IMR-90 (cell line): ENCODE data around the gene ZNF620. TPM values are rescaled to one million over a fixed set of nuclear protein-coding genes. Genes with fewer than 3 reads are reported as not detected.

ENCODE experiments used
- ATAC-seq: fragments of 200-7000 bp; cut with Tn5 transposase; 2 replicates; pipeline ENCODE4 v1.9.1; 2020; ENCODE audit warnings: low read depth, mild to moderate bottlenecking, moderate library complexity
- BruUV-seq: library from RNA; stranded (reverse); fragments of 400-500 nt; replicated peaks from 2 replicates; lab custom pipeline; 2021; lab: Mats Ljungman, UMichigan
- CTCF ChIA-PET: fragments of 300-600 bp; formaldehyde crosslinking; extraction: SDS; loops from one replicate; lab custom pipeline; 2021; ENCODE audit warnings: antibody characterized with exemption; lab: Yijun Ruan, JAX
- POLR2A ChIA-PET: fragments of 300-600 bp; sonication (Branson Sonifier 250); formaldehyde crosslinking; loops from one replicate; lab custom pipeline; 2022; ENCODE audit warnings: antibody characterized with exemption; ENCODE audit not compliant: unreplicated experiment; lab: Charles Lee
- DNase-seq: peaks from one replicate; pipeline ENCODE4 v3.0.0; 2013
- H2AFZ ChIP-seq: replicated peaks from 2 replicates; pipeline ENCODE3; 2013; ENCODE audit warnings: low read length, mild to moderate bottlenecking; ENCODE audit not compliant: poor library complexity
- H2AK5ac ChIP-seq: 2 replicates; pipeline ENCODE4 v1.6.1; 2013; ENCODE audit warnings: low read depth, low read length, inconsistent platforms
- H2AK9ac ChIP-seq: replicated peaks from 2 replicates; pipeline ENCODE3; 2013; ENCODE audit warnings: mild to moderate bottlenecking, low read depth, low read length, moderate library complexity; ENCODE audit not compliant: poor library complexity
- H2BK120ac ChIP-seq: 2 replicates; pipeline ENCODE4 v1.6.1; 2013; ENCODE audit warnings: low read depth, low read length, inconsistent platforms
- H2BK15ac ChIP-seq: 3 replicates; pipeline ENCODE4 v1.6.1; 2013; ENCODE audit warnings: low read depth, low read length, inconsistent platforms
- H2BK20ac ChIP-seq: 2 replicates; pipeline ENCODE4 v1.6.1; 2013; ENCODE audit warnings: low read depth, mild to moderate bottlenecking, inconsistent platforms, low read length, moderate library complexity
- H2BK5ac ChIP-seq: 2 replicates; pipeline ENCODE4 v1.6.1; 2013; ENCODE audit warnings: mild to moderate bottlenecking, low read depth, low read length, inconsistent platforms; ENCODE audit not compliant: poor library complexity, severe bottlenecking
- H3K14ac ChIP-seq: replicated peaks from 2 replicates; pipeline ENCODE4 v1.6.1; 2013; ENCODE audit warnings: low read depth, low read length, inconsistent platforms
- H3K18ac ChIP-seq: 2 replicates; pipeline ENCODE4 v1.6.1; 2013; ENCODE audit warnings: low read depth, low read length, control low read depth
- H3K23ac ChIP-seq: 2 replicates; pipeline ENCODE4 v1.6.1; 2013; ENCODE audit warnings: low read depth, low read length, inconsistent platforms
- H3K27ac ChIP-seq: 2 replicates; pipeline ENCODE4 v1.5.1; 2013; ENCODE audit warnings: mild to moderate bottlenecking, control low read depth, low read length; ENCODE audit not compliant: insufficient read depth
- H3K27me3 ChIP-seq: 2 replicates; pipeline ENCODE4 v1.6.1; 2013; ENCODE audit warnings: low read length; ENCODE audit not compliant: control insufficient read depth, insufficient read depth
- H3K36me3 ChIP-seq: 2 replicates; pipeline ENCODE4 v1.6.1; 2013; ENCODE audit warnings: low read length, mixed read lengths; ENCODE audit not compliant: control insufficient read depth, insufficient read depth
- H3K4ac ChIP-seq: 2 replicates; pipeline ENCODE4 v1.6.1; 2013; ENCODE audit warnings: low read depth, low read length, inconsistent platforms
- H3K4me1 ChIP-seq: 2 replicates; pipeline ENCODE4 v1.6.1; 2013; ENCODE audit warnings: low read length, mixed read lengths; ENCODE audit not compliant: control insufficient read depth, insufficient read depth
- H3K4me2 ChIP-seq: 2 replicates; pipeline ENCODE4 v1.6.1; 2013; ENCODE audit warnings: low read depth, mild to moderate bottlenecking, control low read depth, low read length, moderate library complexity
- H3K4me3 ChIP-seq: 2 replicates; pipeline ENCODE4 v1.5.1; 2013; ENCODE audit warnings: low read depth, mild to moderate bottlenecking, control low read depth, low read length, moderate library complexity; ENCODE audit not compliant: insufficient read depth
- H3K56ac ChIP-seq: 2 replicates; pipeline ENCODE4 v1.6.1; 2013; ENCODE audit warnings: low read length, inconsistent platforms; ENCODE audit not compliant: insufficient read depth; ENCODE audit errors: extremely low read depth
- H3K79me1 ChIP-seq, 2 experiments: 2 replicates each; pipeline ENCODE4 v1.6.1; 2013; ENCODE audit warnings: low read length in 2 of 2, inconsistent platforms in 1 of 2, low read depth in 1 of 2
- H3K9ac ChIP-seq: 2 replicates; pipeline ENCODE4 v1.6.1; 2013; ENCODE audit warnings: low read depth, low read length, control low read depth
- H3K9me1 ChIP-seq: 2 replicates; pipeline ENCODE4 v1.6.1; 2013; ENCODE audit warnings: low read length, inconsistent platforms; ENCODE audit not compliant: insufficient read depth
- H3K9me3 ChIP-seq: 2 replicates; pipeline ENCODE4 v1.6.1; 2013; ENCODE audit warnings: low read length; ENCODE audit not compliant: control insufficient read depth, insufficient read depth
- H4K20me1 ChIP-seq: 2 replicates; pipeline ENCODE4 v1.6.1; 2013; ENCODE audit warnings: low read length, inconsistent platforms; ENCODE audit not compliant: insufficient read depth
- H4K5ac ChIP-seq: 2 replicates; pipeline ENCODE4 v1.6.1; 2013; ENCODE audit warnings: mild to moderate bottlenecking, low read depth, low read length, control low read depth
- H4K8ac ChIP-seq, 2 experiments: 2 replicates each; pipeline ENCODE4 v1.6.1; 2013; ENCODE audit warnings: low read depth in 2 of 2, low read length in 2 of 2, control low read depth in 1 of 2, inconsistent platforms in 1 of 2
- H4K91ac ChIP-seq: 2 replicates; pipeline ENCODE4 v1.6.1; 2013; ENCODE audit warnings: low read depth, low read length, inconsistent platforms; ENCODE audit not compliant: insufficient read depth
- BHLHE40 ChIP-seq: fragments of 150-350 bp; IDR thresholded peaks from 2 replicates; pipeline ENCODE4 v1.6.1; 2016; ENCODE audit warnings: mild to moderate bottlenecking, low read depth, low read length
- CEBPB ChIP-seq: IDR thresholded peaks from 2 replicates; pipeline ENCODE4 v1.6.1; 2012; ENCODE audit warnings: low read depth, low read length, improper control_type of control experiment
- CHD1 ChIP-seq: IDR thresholded peaks from 2 replicates; pipeline ENCODE4 v1.6.1; 2012; ENCODE audit warnings: low read depth, low read length, improper control_type of control experiment
- CTCF ChIP-seq: conservative IDR thresholded peaks from 2 replicates; pipeline ENCODE4 v1.5.1; 2012; ENCODE audit warnings: mild to moderate bottlenecking, low read depth, low read length, improper control_type of control experiment
- ELK1 ChIP-seq: fragments of 150-350 bp; IDR thresholded peaks from 2 replicates; pipeline ENCODE4 v1.6.1; 2016; ENCODE audit warnings: low read depth, mild to moderate bottlenecking, low read length, moderate library complexity, borderline replicate concordance
- FOS ChIP-seq: fragments of 150-350 bp; IDR thresholded peaks from 2 replicates; pipeline ENCODE4 v1.6.1; 2016; ENCODE audit warnings: low read depth, low read length
- MAZ ChIP-seq: IDR thresholded peaks from 2 replicates; pipeline ENCODE4 v1.6.1; 2012; ENCODE audit warnings: low read depth, mild to moderate bottlenecking, low read length, improper control_type of control experiment, moderate library complexity, borderline replicate concordance
- MXI1 ChIP-seq: IDR thresholded peaks from 2 replicates; pipeline ENCODE4 v1.6.1; 2012; ENCODE audit warnings: low read depth, mild to moderate bottlenecking, low read length, moderate library complexity, borderline replicate concordance
- RAD21 ChIP-seq: IDR thresholded peaks from 2 replicates; pipeline ENCODE4 v1.6.1; 2012; ENCODE audit warnings: low read length, improper control_type of control experiment
- RFX5 ChIP-seq: IDR thresholded peaks from 2 replicates; pipeline ENCODE4 v1.8.0; 2012; ENCODE audit warnings: low read depth, mild to moderate bottlenecking, low read length, moderate library complexity
- SMC3 ChIP-seq: fragments of 150-350 bp; IDR thresholded peaks from 2 replicates; pipeline ENCODE4 v1.6.1; 2016; ENCODE audit warnings: low read depth, mild to moderate bottlenecking, antibody characterized with exemption, low read length, moderate library complexity
- USF2 ChIP-seq: fragments of 150-350 bp; IDR thresholded peaks from 2 replicates; pipeline ENCODE4 v1.6.1; 2017; ENCODE audit warnings: mild to moderate bottlenecking, antibody characterized with exemption, low read length, low read depth
- WGBS, 2 experiments: methylation state at CpG; one replicate each; pipeline versions ENCODE4 v1.1.5 to v1.1.7; 2013; ENCODE audit warnings: missing lambda C conversion rate in 2 of 2; ENCODE audit not compliant: insufficient read length in 1 of 2; ENCODE audit errors: extremely low coverage in 2 of 2; 5-methylcytosine and 5-hydroxymethylcytosine counted together
- dilution Hi-C: fragments of 300-500 bp; cut with HindIII; formaldehyde crosslinking; loops from one replicate; pipeline ENCODE4 v1.14.3; 2018; ENCODE audit warnings: low sequenced_read_pairs; ENCODE audit not compliant: unreplicated experiment
- in situ Hi-C: fragments of 300-500 bp; cut with MboI; formaldehyde crosslinking; loops from 3 replicates; pipeline ENCODE4 v1.14.3; 2019; ENCODE audit warnings: low sequenced_read_pairs, inconsistent platforms, mixed read lengths
- intact Hi-C: fragments of 100-400 bp; cut with micrococcal nuclease; formaldehyde crosslinking; loops from 2 replicates; pipeline ENCODE4 v1.10.0; 2022
- polyA plus RNA-seq, 3 experiments: library from polyadenylated mRNA; depleted of rRNA; stranded (reverse); fragments of >200 nt; gene quantifications; 2 replicates each; pipeline ENCODE4 v1.2.3, GENCODE V29; 2012; ENCODE audit warnings: low replicate concordance in 1 of 3
- total RNA-seq: library from RNA; depleted of rRNA; stranded (reverse); fragments of >200 nt; gene quantifications from 2 replicates; pipeline ENCODE4 v1.2.3, GENCODE V29; 2012

The ZNF620 gene
- total and polyA plus RNA-seq, 2 of the 4 experiments (the other 2 are of a cell fraction) = 0.48 to 0.72 TPM

GRCh38 chr3:40490916-40491315, 14.9 kb upstream of the ZNF620 start:
- Histone ChIP-seq H3K27ac (no peak overlapping the region), H2BK15ac (no peak overlapping the region), H3K23ac (no peak overlapping the region), H3K14ac (no peak overlapping the region), H2AK5ac (no peak overlapping the region), H3K56ac (no peak overlapping the region), H3K27me3 (no peaks in the 10 kb centered on the region), H3K9me3 (peaks cover 18% of the 10 kb centered on the region), H3K9me1 (no peaks in the 10 kb centered on the region), H2AK9ac (no peak overlapping the region), H4K8ac (no peak overlapping the region), H3K18ac (no peak overlapping the region), H3K4me3 (no peak overlapping the region), H4K5ac (no peak overlapping the region), H4K91ac (no peak overlapping the region), H3K79me1 (no peaks in the 10 kb centered on the region), H3K4me2 (no peak overlapping the region), H3K9ac (no peak overlapping the region), H2AFZ (no peak overlapping the region), H2BK20ac (no peak overlapping the region), H4K20me1 (no peaks in the 10 kb centered on the region), H3K36me3 (peaks cover 17% of the 10 kb centered on the region), H2BK5ac (no peak overlapping the region), H3K4ac (no peak overlapping the region), H2BK120ac (no peak overlapping the region), H3K4me1 (no peaks in the 10 kb centered on the region)
- ATAC-seq (no peak; the same call in 1 of the 2 replicates), DNase-seq (peak; percentile 54)
- BruUV-seq = no TSS peak
- TF ChIP-seq MXI1 (no peak), RFX5 (no peak), BHLHE40 (no peak), CEBPB (no peak), ELK1 (no peak), CHD1 (no peak), RAD21 (no peak), SMC3 (no peak), USF2 (no peak), MAZ (no peak), FOS (no peak), CTCF (no peak)
- WGBS, 2 experiments = no CpG with 5 or more reads among the region's 5 CpGs
- in situ Hi-C loops (no loop called here), intact Hi-C loops (no loop called here), dilution Hi-C loops (no loop called here)
- ChIA-PET POLR2A (no interaction called here), CTCF (no interaction called here)
